Medulla oblongata (tissue), 1 donor: ENCODE results near the gene ZNF570.
A peak's percentile ranks its signal among the peaks of the same experiment; 100 is the strongest.

Experiments
- DNase-seq: peaks from one replicate; pipeline ENCODE4 v3.0.0-alpha.2; 2015; ENCODE audit errors: extremely low spot score

The ZNF570 gene

DNA sequence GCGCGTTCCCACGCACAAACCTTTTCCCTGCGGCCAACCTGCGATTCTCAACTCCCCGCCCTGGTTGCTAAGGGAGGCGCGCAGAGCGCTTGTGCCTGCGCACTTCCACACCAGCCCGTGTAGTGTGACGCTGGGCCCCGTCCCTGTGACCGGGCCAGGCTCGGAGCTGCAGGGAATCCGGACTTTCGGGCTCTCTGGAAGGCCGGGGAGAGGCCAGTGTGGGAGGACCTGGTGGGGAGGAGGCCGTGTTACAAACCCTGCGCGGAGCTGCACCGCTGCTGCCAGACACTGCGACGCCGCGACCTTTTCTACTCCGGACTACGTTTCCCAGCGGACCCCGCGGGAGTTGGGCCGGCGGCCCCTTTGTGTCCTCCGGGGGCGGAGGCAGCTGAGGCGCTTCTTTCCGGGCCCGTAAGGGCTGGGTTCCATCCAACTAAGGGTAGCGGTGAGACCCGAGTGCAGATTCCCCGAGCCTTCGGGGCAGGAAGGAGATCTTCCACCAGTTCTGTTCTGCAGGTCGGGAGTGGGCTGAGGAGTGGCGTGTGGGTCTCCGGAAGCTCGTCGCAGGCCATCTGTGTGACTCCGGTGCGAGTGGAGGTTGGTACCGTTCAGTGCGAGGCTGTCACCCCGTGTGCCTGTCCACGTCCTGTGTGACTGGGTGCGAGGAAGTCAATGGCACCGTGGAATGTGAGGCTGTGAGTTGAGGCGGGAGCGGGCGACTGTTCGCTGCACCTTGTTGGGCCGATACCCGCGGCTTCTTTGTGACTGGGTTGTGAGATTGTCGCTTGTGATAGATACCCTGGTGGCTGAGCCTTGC, at the start of gene ZNF570:
Gene ZNF570 (plus strand): TSS at position 396 of the 817 bp plus-strand sequence. CDS start 999 bp downstream, outside the sequence.
- DNase-seq, result peak; percentile 91

GRCh38 chr19:37452500-37453245, 16.5 kb upstream of the ZNF570 start:
- no peak for DNase-seq

GRCh38 chr19:37466277-37466797, 2.8 kb upstream of the ZNF570 start:
- no peak for DNase-seq

DNA sequence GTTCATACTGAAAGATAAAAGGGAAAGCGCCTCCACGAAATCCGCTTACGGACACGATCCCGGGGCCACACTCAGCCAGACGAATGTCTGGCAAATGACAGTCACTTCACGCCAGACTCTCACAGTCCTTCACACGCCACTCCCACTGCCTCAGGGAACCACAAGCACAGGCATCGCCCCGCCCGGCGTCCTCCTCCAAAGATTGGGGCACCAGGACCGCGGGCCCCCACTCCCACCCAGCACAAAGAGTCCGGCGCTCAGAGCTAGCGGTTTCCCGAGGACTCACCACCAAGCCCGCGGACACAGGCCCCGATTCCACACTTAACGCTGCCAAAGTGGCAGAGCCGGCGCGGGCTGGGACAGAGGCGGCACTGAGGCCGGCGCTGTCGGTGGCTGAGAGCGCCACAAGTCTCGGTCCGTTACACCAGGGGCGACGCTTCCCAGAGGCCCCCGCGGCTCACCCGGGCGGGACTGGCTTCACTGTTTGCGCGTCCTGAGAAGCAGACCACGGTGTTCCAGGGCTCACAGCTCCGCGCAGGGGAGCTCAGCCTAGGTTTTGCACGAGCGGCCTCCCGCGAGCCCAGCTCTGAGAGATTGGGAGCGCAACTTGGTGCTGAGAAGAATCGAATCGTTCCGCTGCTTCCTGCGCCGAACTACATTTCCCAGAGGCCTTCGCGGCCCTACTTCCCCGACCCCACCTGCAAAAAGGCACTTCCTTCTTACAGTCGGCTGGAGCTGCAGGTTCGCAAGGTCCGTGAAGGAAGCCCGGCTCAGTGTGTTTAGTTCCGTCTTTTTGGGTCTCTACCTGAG, 2.2 kb upstream of the ZNF570 start, which contains the start of gene ZNF569:
Gene ZNF569 (minus strand): TSS at position 647 of the 810 bp plus-strand sequence. CDS start 22,523 bp downstream, outside the sequence.
- DNase-seq, result peak; percentile 96

GRCh38 chr19:37467608-37468090, 1.5 kb upstream of the ZNF570 start:
- no peak for DNase-seq

GRCh38 chr19:37470216-37470615, 1.1 kb downstream of the ZNF570 start:
- no peak for DNase-seq

- DNase-seq, result no peak
Measured at GRCh38 chr19:37472165-37472564, 3.0 kb downstream of the ZNF570 start.

GRCh38 chr19:37484406-37485168, 15.4 kb downstream of the ZNF570 start:
- DNase-seq, result no peak

GRCh38 chr19:37492213-37492612, 23.1 kb downstream of the ZNF570 start:
- DNase-seq, result no peak

DNA sequence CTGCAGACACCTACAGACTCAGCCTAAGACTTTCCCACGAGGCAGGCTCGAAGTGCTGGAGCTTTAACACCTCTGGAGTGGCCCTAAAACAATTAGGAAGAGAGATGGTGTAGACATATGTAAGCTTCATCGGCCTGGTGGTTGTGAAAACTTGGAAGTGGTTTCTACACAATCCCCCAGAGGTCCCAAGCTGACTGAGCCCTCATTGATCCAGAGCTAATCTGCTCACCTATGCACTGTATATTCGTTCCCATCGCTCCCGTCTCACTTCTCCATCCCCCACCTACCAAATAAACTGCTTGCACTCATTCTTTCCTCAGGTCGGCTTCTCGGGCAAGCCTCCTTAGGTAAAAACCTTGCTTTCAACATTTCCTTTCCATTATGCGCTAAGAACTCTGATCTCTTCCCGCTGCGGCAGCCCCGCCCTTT, 36.8 kb downstream of the ZNF570 start:
- no peak for DNase-seq

GRCh38 chr19:37506387-37507166, 37.4 kb downstream of the ZNF570 start, which contains the start of gene ZNF793:
Gene ZNF793, plus strand, starts transcription at chr19:37506939. Its CDS starts 16,501 bp downstream, at chr19:37523440.
- peak; percentile 84 for DNase-seq

DNA sequence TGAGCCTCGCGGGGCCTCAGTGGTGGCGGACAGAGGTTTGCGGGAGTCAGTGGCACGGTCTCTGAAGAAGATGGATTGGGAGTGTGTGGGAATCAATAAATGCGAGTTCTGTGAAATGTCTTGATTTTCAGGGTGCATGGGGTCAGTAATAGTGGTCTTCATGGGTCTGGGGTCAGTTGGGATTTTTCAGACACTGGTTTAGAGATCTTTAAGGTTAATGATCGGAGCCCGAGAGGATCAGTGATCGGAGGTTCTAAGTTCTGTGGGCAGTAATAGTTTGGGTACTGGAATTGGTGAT, 38.0 kb downstream of the ZNF570 start:
- no peak for DNase-seq

DNA sequence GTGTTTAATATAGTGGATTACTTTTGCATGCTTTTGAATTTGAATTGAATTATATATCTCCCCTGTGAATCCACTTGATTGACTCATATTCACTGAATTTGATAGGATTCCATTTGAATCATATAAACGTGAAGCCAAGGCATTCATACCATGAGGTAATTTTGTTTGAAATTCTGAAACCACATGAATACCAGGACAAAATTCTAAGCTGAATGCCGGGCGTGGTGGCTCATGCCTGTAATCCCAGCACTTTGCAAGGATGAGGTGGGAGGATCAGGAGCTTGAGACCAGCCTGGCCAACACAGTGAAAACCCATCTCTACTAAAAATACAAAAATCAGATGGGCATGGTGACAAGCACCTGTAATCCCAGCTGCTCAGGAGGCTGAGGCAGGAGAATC, 42.0 kb downstream of the ZNF570 start:
- DNase-seq, result no peak

DNA sequence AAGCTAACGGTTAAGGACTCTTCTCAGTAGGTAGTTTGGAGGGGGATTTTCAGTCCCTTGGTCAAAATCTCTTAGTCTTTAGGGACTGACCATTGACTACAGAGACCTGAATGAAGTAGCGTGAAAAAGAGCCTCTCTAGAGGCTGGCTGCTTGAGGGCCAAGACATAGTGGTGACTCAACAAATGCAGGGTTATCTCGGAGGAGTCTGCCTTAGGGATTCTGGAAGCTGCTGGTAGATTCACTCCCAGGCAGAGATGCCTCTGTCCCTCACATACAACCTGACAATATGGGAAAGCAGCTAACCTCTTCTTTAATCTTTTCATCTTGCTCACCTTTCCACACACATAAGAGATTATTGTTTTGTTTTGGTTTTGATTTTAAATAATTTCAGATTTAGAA, 42.7 kb downstream of the ZNF570 start:
- no peak for DNase-seq

DNA sequence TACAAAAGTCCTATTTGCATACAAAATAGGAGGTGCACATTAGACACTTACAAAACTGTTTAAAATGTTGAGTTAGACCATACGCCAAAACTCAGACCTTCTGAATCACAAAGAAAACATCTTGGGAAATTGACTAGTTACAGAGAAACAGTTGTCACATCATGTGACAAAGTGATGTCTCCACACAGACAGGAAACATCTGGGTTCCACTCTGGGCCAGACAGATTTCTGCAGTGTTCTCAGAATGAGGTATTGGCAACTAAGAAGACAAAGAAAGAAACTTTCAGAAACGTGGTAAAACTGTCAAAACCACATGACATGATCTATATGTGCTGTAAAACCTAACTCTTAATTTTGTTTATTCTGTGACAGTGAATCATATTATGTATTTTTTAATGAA, 44.2 kb downstream of the ZNF570 start:
- DNase-seq, result no peak

DNA sequence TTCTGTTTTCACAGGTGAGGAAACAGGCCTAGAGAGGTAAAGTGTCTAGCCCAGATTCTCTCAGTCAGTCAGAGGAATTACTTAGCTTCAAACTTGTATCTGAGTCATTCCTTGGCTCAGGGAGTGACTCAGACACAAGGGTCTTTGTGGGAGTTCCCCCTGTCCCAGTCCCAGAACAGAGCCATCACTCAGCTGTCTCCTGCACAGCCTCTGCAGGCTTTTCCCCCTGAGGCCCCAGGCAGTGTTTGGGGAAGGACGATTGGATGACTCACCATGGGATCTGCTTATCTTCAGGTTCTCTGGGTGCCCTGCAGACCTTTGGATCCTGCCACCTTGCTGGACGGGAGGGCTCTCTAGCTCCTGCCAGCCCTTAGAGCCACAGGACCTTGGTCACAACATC, 50.7 kb downstream of the ZNF570 start:
- DNase-seq, result no peak

DNA sequence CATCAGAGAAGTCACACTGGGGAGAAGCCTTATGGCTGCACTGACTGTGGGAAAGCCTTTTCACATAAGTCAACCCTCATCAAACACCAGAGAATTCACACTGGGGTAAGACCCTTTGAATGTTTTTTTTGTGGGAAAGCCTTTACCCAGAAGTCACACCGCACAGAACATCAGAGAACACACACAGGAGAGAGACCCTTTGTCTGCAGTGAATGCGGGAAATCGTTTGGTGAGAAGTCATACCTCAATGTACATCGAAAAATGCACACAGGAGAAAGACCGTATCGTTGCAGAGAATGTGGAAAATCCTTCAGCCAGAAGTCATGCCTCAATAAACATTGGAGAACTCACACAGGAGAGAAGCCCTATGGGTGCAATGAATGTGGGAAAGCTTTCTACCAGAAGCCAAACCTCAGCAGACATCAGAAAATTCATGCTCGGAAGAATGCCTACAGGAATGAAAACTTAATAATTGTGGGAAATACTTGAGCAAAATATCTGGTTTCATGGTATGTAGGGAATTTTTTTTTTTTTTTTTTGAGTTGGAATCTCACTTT, 68.3 kb downstream of the ZNF570 start:
- DNase-seq, result no peak
